BE2C (cell line): ENCODE data around the gene MTMR1.

Experiments used
- DNase-seq: peaks from one replicate; pipeline ENCODE4 v3.0.0-alpha.2; 2020
- H3K27me3 ChIP-seq: fragments of 250-450 bp; sonication (Bioruptor Pico); 2 replicates; pipeline ENCODE4 v1.5.1; 2020; ENCODE audit warnings: mild to moderate bottlenecking
- H3K36me3 ChIP-seq: fragments of 250-450 bp; sonication (Bioruptor Pico); 2 replicates; pipeline ENCODE4 v1.5.1; 2020; ENCODE audit warnings: mild to moderate bottlenecking
- H3K4me1 ChIP-seq: fragments of 250-450 bp; sonication (Bioruptor Pico); 2 replicates; pipeline ENCODE4 v1.5.1; 2020
- H3K4me3 ChIP-seq: 2 replicates; pipeline ENCODE4 v1.5.1; 2011; ENCODE audit warnings: low read depth, low read length
- H3K9me3 ChIP-seq: fragments of 250-450 bp; sonication (Bioruptor Pico); 2 replicates; pipeline ENCODE4 v1.5.1; 2020
- TF ChIP-seq, protein P1 (sequence below): IDR thresholded peaks from 2 replicates; pipeline ENCODE4 v1.5.1; 2012; ENCODE audit warnings: mild to moderate bottlenecking, low read depth, low read length

MTMR1 gene

DNA sequence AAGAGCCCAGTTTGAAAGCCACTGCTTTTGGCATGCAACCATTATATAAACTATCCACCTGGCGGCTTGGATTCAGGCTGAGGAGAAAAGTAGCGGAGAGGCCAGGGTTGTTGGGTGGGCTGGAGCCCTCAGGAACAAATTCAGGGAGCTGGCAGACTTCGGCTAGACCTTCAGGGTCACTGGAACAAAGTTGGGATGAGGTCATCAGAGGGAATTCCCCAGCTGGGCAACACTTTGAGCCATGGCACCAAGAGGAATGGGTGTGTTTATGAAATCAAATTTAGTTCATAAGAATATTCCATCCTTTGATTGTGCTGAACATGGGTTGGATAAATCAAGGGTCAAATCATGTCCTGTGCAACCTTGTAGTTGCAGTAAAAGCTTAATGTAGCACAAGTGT, 22.0 kb downstream of the MTMR1 start:
- H3K4me1 ChIP-seq: no peaks in the 10 kb centered on the region
- TF ChIP-seq, protein P1, sequence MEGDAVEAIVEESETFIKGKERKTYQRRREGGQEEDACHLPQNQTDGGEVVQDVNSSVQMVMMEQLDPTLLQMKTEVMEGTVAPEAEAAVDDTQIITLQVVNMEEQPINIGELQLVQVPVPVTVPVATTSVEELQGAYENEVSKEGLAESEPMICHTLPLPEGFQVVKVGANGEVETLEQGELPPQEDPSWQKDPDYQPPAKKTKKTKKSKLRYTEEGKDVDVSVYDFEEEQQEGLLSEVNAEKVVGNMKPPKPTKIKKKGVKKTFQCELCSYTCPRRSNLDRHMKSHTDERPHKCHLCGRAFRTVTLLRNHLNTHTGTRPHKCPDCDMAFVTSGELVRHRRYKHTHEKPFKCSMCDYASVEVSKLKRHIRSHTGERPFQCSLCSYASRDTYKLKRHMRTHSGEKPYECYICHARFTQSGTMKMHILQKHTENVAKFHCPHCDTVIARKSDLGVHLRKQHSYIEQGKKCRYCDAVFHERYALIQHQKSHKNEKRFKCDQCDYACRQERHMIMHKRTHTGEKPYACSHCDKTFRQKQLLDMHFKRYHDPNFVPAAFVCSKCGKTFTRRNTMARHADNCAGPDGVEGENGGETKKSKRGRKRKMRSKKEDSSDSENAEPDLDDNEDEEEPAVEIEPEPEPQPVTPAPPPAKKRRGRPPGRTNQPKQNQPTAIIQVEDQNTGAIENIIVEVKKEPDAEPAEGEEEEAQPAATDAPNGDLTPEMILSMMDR: no peak
- no peak for DNase-seq
- no peak overlapping the region for H3K4me3 ChIP-seq
- H3K27me3 ChIP-seq: no peaks in the 10 kb centered on the region
- H3K36me3 ChIP-seq: no peaks in the 10 kb centered on the region
- H3K9me3 ChIP-seq: no peaks in the 10 kb centered on the region

DNA sequence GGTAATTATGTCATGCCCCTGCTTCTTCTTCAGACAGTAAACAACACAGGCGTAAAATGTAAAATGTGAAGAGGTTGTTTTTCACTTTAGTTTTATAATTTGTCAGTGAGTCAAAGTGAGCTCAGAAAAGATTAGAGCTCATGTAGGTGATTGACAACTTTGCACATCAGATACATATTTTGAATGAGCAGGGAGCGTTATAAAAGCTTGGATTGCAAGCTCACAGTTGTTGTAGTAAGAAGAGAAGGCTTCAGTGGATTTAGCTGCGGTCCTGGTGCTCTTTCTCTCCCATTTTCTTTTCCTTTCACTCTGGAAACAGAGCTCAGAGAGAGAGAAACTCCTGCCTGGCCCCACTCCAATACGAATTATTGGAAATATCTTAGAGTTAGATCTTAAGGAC, 26.4 kb downstream of the MTMR1 start:
- Histone ChIP-seq H3K4me1 (no peaks in the 10 kb centered on the region), H3K9me3 (no peaks in the 10 kb centered on the region), H3K36me3 (no peaks in the 10 kb centered on the region), H3K27me3 (no peaks in the 10 kb centered on the region), H3K4me3 (no peak overlapping the region)
- no peak for DNase-seq
- TF ChIP-seq, protein P1: no peak

DNA sequence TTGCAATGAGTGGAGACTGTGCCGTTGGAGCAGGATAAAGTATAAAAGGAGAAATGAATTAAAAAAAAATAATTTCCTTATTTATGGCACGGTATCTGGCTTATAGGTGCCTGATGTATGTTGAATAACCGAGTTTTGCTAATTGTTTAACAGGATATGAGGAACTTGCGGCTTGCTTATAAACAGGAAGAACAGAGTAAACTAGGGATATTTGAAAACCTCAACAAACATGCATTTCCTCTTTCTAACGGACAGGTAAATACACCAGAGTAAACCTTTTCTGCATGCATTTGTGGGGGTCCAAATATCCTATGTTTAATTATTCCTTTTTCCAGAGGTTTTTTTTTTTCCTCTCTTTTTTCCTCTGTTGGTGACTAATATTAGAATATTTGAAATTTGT, 36.8 kb downstream of the MTMR1 start:
- TF ChIP-seq, protein P1: no peak
- no peak for DNase-seq
- H3K4me3 ChIP-seq: no peak overlapping the region
- no peaks in the 10 kb centered on the region for H3K9me3 ChIP-seq
- H3K27me3 ChIP-seq: no peaks in the 10 kb centered on the region
- H3K4me1 ChIP-seq: no peaks in the 10 kb centered on the region
- H3K36me3 ChIP-seq: no peaks in the 10 kb centered on the region

DNA sequence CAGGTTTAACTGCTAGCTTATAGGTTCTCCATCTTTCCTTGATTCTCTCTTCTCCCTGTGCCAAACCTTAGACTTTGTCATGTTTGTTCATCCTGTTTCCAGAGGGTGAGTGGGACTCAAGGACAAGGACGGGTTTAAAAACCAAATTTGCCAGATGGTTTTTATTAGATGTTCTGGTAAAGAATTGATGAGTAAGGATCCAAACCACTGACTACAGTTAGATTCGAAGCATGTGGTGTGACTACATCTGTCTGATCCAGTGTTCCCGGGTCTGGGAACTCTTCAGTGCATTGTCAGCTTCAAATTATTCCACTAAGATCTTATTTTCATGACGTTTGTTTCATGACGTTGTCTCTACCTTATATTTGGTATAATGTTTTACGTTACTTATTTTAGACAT, 37.5 kb downstream of the MTMR1 start:
- Histone ChIP-seq H3K9me3 (no peaks in the 10 kb centered on the region), H3K27me3 (no peaks in the 10 kb centered on the region), H3K36me3 (no peaks in the 10 kb centered on the region), H3K4me3 (no peak overlapping the region), H3K4me1 (no peaks in the 10 kb centered on the region)
- TF ChIP-seq, protein P1: no peak
- DNase-seq: no peak

DNA sequence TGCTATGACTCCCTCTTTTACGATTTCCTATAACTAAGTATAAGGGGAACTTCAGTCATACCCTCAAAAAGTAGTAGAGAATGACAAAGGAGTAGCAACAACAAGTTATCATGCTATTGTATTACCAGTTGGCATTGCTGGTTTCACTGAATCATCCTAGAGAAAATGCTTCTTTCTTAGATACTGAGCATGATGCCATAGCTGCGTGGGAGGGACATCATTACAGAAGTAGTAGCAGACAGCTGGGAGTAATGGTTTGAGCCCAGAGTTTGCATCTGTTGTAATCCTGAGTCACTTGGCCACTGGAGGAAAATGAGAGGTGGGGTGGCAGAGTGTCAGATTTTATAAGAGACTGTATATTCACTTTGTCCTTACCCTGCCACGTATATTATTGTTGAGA, 38.6 kb downstream of the MTMR1 start:
- no peaks in the 10 kb centered on the region for H3K4me1 ChIP-seq
- DNase-seq: no peak
- no peak overlapping the region for H3K4me3 ChIP-seq
- no peaks in the 10 kb centered on the region for H3K9me3 ChIP-seq
- no peaks in the 10 kb centered on the region for H3K36me3 ChIP-seq
- H3K27me3 ChIP-seq: no peaks in the 10 kb centered on the region
- TF ChIP-seq, protein P1: no peak

DNA sequence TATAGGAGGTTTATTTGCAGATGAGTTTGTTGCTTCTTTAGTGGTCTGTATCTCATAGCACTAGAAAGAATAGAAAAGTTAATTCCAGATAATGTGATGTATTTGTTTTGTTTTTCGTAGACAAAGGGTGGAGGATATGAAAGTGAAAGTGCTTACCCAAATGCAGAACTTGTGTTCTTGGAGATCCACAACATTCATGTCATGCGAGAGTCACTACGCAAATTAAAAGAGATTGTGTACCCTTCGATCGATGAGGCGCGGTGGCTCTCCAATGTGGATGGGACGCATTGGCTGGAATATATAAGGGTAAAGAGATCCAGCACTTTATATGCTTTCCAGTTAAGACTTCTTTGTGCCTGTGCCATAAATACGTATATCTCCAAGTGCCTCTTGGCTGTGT, 43.3 kb downstream of the MTMR1 start:
- Histone ChIP-seq H3K4me3 (no peak overlapping the region), H3K27me3 (no peaks in the 10 kb centered on the region), H3K9me3 (no peaks in the 10 kb centered on the region), H3K36me3 (peaks cover 4% of the 10 kb centered on the region), H3K4me1 (no peaks in the 10 kb centered on the region)
- TF ChIP-seq, protein P1: no peak
- no peak for DNase-seq
